Measurements from ENCODE around the gene YIPF5.

GRCh38 chr5:144202072-144202471, 31.6 kb upstream of the YIPF5 start:
- TF ChIP-seq GATA2 (IDR thresholded peaks at IDR 0.05; ENCODE audit: insufficient read depth, insufficient read length, low read depth, low read length) = no peak
- TF ChIP-seq CTCF (IDR thresholded peaks at IDR 0.05; ENCODE audit: extremely low read depth in 1 of 2, insufficient read depth in 1 of 2, low read depth in 1 of 2, low read length in 2 of 2) = no peak
- TF ChIP-seq JUN (IDR thresholded peaks at IDR 0.05; ENCODE audit: borderline replicate concordance, insufficient read depth, insufficient read length, low read depth) = no peak
